Measurements from ENCODE around the gene BRAT1. TPM values are rescaled to one million over a fixed set of nuclear protein-coding genes. Genes with fewer than 3 reads are reported as not detected.

Gene BRAT1
- total RNA-seq, 1 donor from 2014 or later: 35.2 TPM

GRCh38 chr7:2497065-2497464 is 58.3 kb downstream of the BRAT1 start:
- DNase-seq (ENCODE audit: low spot score): no peak

GRCh38 chr7:2496375-2496774 is 58.9 kb downstream of the BRAT1 start:
- no peak for DNase-seq (ENCODE audit: low spot score)

- DNase-seq (ENCODE audit: low spot score): no peak
These were observed 59.7 kb downstream of the BRAT1 start for GRCh38 chr7:2495418-2496299.

GRCh38 chr7:2494191-2495130 is 60.9 kb downstream of the BRAT1 start:
- DNase-seq (ENCODE audit: low spot score): no peak

GRCh38 chr7:2493205-2494164 is 61.8 kb downstream of the BRAT1 start:
- DNase-seq (ENCODE audit: low spot score): no peak

DNA sequence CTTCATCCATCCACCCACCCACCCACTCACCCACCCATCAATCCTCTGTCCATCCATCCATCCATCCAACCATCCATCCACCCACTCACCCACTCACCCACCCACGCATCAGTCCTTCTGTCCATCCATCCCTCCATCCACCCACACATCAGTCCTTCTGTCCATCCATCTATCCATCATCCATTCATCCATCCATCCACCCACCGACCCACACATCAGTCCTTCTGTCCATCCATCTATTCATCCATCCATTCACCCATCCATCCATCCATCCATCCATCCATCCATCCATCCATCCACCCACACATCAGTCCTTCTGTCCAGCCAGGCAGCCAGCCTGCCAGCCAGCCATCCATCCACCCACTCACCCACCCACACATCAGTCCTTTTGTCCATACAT is 63.3 kb downstream of the BRAT1 start:
- no peak for DNase-seq (ENCODE audit: low spot score)

DNA sequence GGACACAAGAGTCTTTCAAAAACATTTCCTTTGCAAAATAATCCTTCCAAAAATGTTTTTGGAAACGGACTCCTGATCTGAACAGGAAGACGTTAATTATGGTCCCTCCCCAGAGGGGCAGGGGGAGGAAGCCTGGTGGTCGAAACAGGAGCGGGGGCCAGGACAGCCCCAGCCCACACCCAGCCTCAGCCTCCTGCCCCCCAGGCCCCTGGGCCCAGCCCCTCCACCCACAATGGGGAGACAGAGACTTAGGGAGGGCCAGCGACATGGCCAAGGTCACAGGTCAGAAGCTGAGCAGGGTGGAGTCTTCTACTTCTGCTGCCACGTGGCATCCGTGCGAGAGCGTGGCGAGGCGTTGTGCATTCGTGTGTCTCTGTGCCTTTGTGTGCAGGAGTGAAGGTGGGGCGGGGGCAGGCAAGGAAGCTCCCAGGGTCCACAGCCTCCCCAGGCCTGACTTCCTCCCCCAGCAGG is 65.1 kb downstream of the BRAT1 start:
- no peak for DNase-seq (ENCODE audit: low spot score)

GRCh38 chr7:2488681-2489080 is 66.6 kb downstream of the BRAT1 start:
- no peak for DNase-seq (ENCODE audit: low spot score)

- no peak for DNase-seq (ENCODE audit: low spot score)
These were observed 67.1 kb downstream of the BRAT1 start for GRCh38 chr7:2488272-2488645.

Other genes with a start within 250 kb of the BRAT1 start
- 20.5 TPM for gene SNX8, start 241.1 kb downstream of the BRAT1 start, total RNA-seq
- 94.7 TPM for gene EIF3B, start 200.7 kb downstream of the BRAT1 start, total RNA-seq
- 26.8 TPM for gene CHST12, start 151.9 kb downstream of the BRAT1 start, total RNA-seq
- gene GRIFIN, start 79.1 kb downstream of the BRAT1 start, total RNA-seq: not detected
- gene LFNG, start 35.8 kb downstream of the BRAT1 start, total RNA-seq: 31.3 TPM
- 36.1 TPM for gene IQCE, start 3.5 kb upstream of the BRAT1 start, total RNA-seq
- 81.3 TPM for gene TTYH3, start 76.5 kb upstream of the BRAT1 start, total RNA-seq
- 0.35 TPM for gene AMZ1, start 132.7 kb upstream of the BRAT1 start, total RNA-seq